SW 1271 (cell line): ENCODE data around the gene SLC24A3.

Experiments used
- DNase-seq, 2 experiments: peaks; one replicate each; lab custom pipeline; 2025; lab: John Stamatoyannopoulos, UW

The SLC24A3 gene

GRCh38 chr20:19502169-19502568 is 289.7 kb downstream of the SLC24A3 start:
- no peak for DNase-seq

- DNase-seq: no peak
Measured at GRCh38 chr20:19504251-19504650, 291.8 kb downstream of the SLC24A3 start.

GRCh38 chr20:19506021-19506420 is 293.6 kb downstream of the SLC24A3 start:
- DNase-seq: no peak

- DNase-seq: no peak
Measured at GRCh38 chr20:19508449-19508848, 296.0 kb downstream of the SLC24A3 start.

GRCh38 chr20:19510611-19511010 is 298.2 kb downstream of the SLC24A3 start:
- DNase-seq: no peak

- no peak for DNase-seq
Measured at GRCh38 chr20:19511931-19512330, 299.5 kb downstream of the SLC24A3 start.

- no peak for DNase-seq
Measured at GRCh38 chr20:19512886-19513677, 300.6 kb downstream of the SLC24A3 start.

- no peak for DNase-seq
Measured at GRCh38 chr20:19515074-19515473, 302.6 kb downstream of the SLC24A3 start.

GRCh38 chr20:19519466-19519865 is 307.0 kb downstream of the SLC24A3 start:
- no peak for DNase-seq

- no peak for DNase-seq
Measured at GRCh38 chr20:19520261-19520660, 307.8 kb downstream of the SLC24A3 start.

GRCh38 chr20:19522071-19522801 is 309.8 kb downstream of the SLC24A3 start:
- DNase-seq: no peak

- no peak for DNase-seq
Measured at GRCh38 chr20:19522836-19523590, 310.6 kb downstream of the SLC24A3 start.

- DNase-seq: no peak
Measured at GRCh38 chr20:19524691-19525090, 312.2 kb downstream of the SLC24A3 start.

GRCh38 chr20:19527509-19527908 is 315.1 kb downstream of the SLC24A3 start:
- no peak for DNase-seq

- no peak for DNase-seq
Measured at GRCh38 chr20:19528286-19529030, 316.0 kb downstream of the SLC24A3 start.

- DNase-seq: no peak
Measured at GRCh38 chr20:19530006-19530405, 317.6 kb downstream of the SLC24A3 start.

- DNase-seq: no peak
Measured at GRCh38 chr20:19531446-19531845, 319.0 kb downstream of the SLC24A3 start.

GRCh38 chr20:19538556-19538955 is 326.1 kb downstream of the SLC24A3 start:
- DNase-seq: no peak

GRCh38 chr20:19539191-19539590 is 326.7 kb downstream of the SLC24A3 start:
- DNase-seq: no peak

GRCh38 chr20:19540392-19540791 is 327.9 kb downstream of the SLC24A3 start:
- no peak for DNase-seq

- DNase-seq: no peak
Measured at GRCh38 chr20:19543101-19543500, 330.7 kb downstream of the SLC24A3 start.

GRCh38 chr20:19544684-19545083 is 332.2 kb downstream of the SLC24A3 start:
- no peak for DNase-seq
